Activated CD8-positive, alpha-beta T cell treated with anti-CD3 and anti-CD28 coated beads for 36 hours (primary cell): ENCODE measurements around the gene SIGLEC15. TPM values are rescaled to one million over a fixed set of nuclear protein-coding genes. Genes with fewer than 3 reads are reported as not detected.

Experiments used
- ATAC-seq: fragments of 200-7000 bp; cut with Tn5 transposase; one replicate; pipeline ENCODE4 v1.10.0; 2021; ENCODE audit warnings: mild to moderate bottlenecking, moderate library complexity
- CTCF ChIA-PET: fragments of 350-600 bp; sonication (Branson Sonifier 250); formaldehyde crosslinking; loops from one replicate; lab custom pipeline; 2021; ENCODE audit warnings: antibody characterized with exemption; lab: Charles Lee
- POLR2A ChIA-PET: fragments of 350-600 bp; sonication (Branson Sonifier 250); formaldehyde crosslinking; loops from one replicate; lab custom pipeline; 2021; ENCODE audit warnings: antibody characterized with exemption; lab: Charles Lee
- DNase-seq: peaks from one replicate; pipeline ENCODE4 v3.0.0-alpha.2; 2020
- H3K27ac Mint-ChIP-seq: one replicate; pipeline ENCODE4 v1.8.0; 2021; ENCODE audit warnings: mild to moderate bottlenecking, mixed read lengths
- H3K27me3 Mint-ChIP-seq: one replicate; pipeline ENCODE4 v1.8.0; 2021; ENCODE audit warnings: mixed read lengths
- H3K36me3 Mint-ChIP-seq: one replicate; pipeline ENCODE4 v1.8.0; 2021; ENCODE audit warnings: low read depth, mixed read lengths
- H3K4me1 Mint-ChIP-seq: one replicate; pipeline ENCODE4 v1.8.0; 2021; ENCODE audit warnings: low read depth, mixed read lengths
- H3K4me3 Mint-ChIP-seq: one replicate; pipeline ENCODE4 v1.8.0; 2021; ENCODE audit warnings: mild to moderate bottlenecking, moderate library complexity, mixed read lengths
- H3K9me3 Mint-ChIP-seq: one replicate; pipeline ENCODE4 v1.8.0; 2021; ENCODE audit warnings: mixed read lengths
- intact Hi-C: fragments of 100-400 bp; cut with micrococcal nuclease; formaldehyde crosslinking; loops from one replicate; pipeline ENCODE4 v1.10.0; 2022
- total RNA-seq, 2 experiments: library from RNA; stranded (reverse); gene quantifications; one replicate each; pipeline ENCODE4 v1.2.3, GENCODE V29; 2021
- TF ChIP-seq, protein P1 (sequence below): fragments of 200-600 bp; IDR thresholded peaks from one replicate; pipeline ENCODE4 v1.8.0; 2022; ENCODE audit warnings: antibody characterized with exemption, mild to moderate bottlenecking

SIGLEC15 gene
- total RNA-seq, 2 experiments from 2014 or later = not detected

DNA sequence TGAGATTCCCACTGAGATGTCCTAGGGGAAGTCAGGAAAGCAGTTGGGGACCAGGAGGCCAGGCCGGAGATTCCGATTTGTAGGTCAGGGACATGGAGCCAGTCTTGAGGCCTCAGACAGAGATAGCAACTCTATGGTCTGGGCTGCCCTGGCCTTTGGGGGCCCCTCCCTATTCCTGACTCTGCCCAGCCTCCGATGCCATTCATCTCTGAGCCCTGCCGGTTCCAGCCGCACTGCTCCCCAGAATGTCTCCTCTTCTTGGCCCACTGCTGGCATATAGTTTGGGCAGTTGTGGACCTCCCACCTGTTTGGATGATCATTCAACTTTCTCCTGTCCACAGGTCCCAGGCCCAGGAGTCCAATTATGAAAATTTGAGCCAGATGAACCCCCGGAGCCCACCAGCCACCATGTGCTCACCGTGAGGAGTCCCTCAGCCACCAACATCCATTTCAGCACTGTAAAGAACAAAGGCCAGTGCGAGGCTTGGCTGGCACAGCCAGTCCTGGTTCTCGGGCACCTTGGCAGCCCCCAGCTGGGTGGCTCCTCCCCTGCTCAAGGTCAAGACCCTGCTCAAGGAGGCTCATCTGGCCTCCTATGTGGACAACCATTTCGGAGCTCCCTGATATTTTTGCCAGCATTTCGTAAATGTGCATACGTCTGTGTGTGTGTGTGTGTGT lies 16.4 kb downstream of the SIGLEC15 start:
- Mint-ChIP-seq H3K4me3 (no peak overlapping the region), H3K4me1 (peaks cover 10% of the 10 kb centered on the region), H3K27me3 (peaks cover 24% of the 10 kb centered on the region), H3K36me3 (no peaks in the 10 kb centered on the region), H3K27ac (no peak overlapping the region), H3K9me3 (no peaks in the 10 kb centered on the region)
- CTCF ChIA-PET = interaction anchor here (2.7 kb wide), 1 partner anchor 37 kb away, joined by 10 read pairs; no protein-coding TSS in a partner anchor
- TF ChIP-seq, protein P1, sequence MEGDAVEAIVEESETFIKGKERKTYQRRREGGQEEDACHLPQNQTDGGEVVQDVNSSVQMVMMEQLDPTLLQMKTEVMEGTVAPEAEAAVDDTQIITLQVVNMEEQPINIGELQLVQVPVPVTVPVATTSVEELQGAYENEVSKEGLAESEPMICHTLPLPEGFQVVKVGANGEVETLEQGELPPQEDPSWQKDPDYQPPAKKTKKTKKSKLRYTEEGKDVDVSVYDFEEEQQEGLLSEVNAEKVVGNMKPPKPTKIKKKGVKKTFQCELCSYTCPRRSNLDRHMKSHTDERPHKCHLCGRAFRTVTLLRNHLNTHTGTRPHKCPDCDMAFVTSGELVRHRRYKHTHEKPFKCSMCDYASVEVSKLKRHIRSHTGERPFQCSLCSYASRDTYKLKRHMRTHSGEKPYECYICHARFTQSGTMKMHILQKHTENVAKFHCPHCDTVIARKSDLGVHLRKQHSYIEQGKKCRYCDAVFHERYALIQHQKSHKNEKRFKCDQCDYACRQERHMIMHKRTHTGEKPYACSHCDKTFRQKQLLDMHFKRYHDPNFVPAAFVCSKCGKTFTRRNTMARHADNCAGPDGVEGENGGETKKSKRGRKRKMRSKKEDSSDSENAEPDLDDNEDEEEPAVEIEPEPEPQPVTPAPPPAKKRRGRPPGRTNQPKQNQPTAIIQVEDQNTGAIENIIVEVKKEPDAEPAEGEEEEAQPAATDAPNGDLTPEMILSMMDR = no peak
- POLR2A ChIA-PET = no interaction called here
- ATAC-seq (no peak), DNase-seq (no peak)
- intact Hi-C loops = no loop called here

DNA sequence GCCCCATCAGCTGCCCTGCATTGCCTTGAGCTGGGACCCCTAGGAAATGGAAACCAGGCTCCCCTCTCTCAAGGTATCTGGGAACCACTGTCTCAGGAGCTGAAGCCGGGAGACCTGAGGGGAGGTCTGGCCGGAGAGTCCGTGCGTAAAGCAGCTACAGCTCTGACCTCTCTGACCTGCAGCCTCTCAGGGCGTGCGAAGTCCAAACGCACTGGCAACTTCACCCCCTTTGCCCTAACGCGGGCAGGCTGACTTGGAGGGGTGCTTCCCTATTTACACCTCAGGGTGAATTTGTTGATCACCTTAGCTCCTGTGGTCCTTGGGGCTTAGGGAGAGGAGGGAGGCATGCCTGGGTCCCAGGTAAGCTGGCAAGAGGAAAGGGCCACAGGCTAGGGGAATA lies 17.5 kb downstream of the SIGLEC15 start:
- H3K27ac Mint-ChIP-seq = no peak overlapping the region
- H3K27me3 Mint-ChIP-seq = peaks cover 20% of the 10 kb centered on the region
- no peak overlapping the region for H3K4me3 Mint-ChIP-seq
- no peak for DNase-seq
- H3K36me3 Mint-ChIP-seq = no peaks in the 10 kb centered on the region
- TF ChIP-seq, protein P1 = no peak
- CTCF ChIA-PET = interaction anchor here (1.1 to 1.2 kb wide), 2 partner anchors 37 to 120 kb away, joined by 3 read pairs; no protein-coding TSS in a partner anchor
- POLR2A ChIA-PET = no interaction called here
- peaks cover 16% of the 10 kb centered on the region for H3K4me1 Mint-ChIP-seq
- intact Hi-C loops = no loop called here
- ATAC-seq = no peak
- no peaks in the 10 kb centered on the region for H3K9me3 Mint-ChIP-seq

DNA sequence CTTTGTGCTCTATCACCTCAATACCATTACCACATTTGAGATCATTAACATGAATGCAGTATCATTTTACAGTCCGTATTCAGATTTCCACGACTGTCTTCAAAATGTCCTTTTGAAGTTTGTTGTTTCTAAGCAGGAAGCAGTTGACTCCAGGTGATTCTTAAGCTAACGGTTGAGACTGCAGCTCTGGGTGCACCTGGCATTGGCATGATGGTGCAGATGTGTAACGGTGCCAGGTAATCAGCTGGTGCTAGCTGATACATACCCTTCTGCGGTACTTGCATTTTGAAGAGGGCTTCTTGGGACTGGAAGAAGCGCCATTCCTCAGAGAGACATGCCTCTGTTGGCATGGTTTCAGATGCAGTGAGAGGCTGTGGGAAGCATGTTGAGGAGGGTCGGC lies 19.5 kb downstream of the SIGLEC15 start:
- no peak overlapping the region for H3K27ac Mint-ChIP-seq
- CTCF ChIA-PET = interaction anchor here (1.1 to 1.4 kb wide), 2 partner anchors 33 to 69 kb away, joined by 3 read pairs; no protein-coding TSS in a partner anchor
- POLR2A ChIA-PET = interaction anchor here (0.7 kb wide), 1 partner anchor 144 kb away, joined by 3 read pairs; no protein-coding TSS in a partner anchor

DNA sequence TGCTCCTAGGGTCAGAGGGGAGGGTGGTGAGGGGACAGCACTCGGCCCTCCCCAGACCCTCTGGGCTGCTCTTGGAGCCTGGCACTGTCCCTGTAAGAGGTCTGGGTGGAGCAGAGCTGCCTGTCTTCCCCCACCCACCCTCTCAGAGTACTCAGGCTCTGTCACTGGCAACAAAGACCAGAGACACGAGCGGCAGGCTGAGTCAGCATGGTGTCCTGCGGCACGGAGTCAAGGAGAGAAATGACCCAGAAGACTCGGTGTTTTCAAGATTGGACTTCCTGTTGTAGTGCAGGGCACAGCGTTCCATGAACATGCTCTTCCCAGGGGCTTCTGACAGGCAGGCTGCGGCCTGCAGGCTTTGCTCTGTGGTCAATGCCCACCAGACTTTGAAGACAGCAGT lies 19.9 kb downstream of the SIGLEC15 start:
- peak overlapping the region; percentile 28 for H3K27ac Mint-ChIP-seq
- CTCF ChIA-PET = interaction anchor here (1.1 to 1.4 kb wide), 2 partner anchors 32 to 70 kb away, joined by 3 read pairs; no protein-coding TSS in a partner anchor

More for the DNA sequence above, 19.5 kb downstream of the SIGLEC15 start:
- Mint-ChIP-seq H3K4me1 (peaks cover 14% of the 10 kb centered on the region), H3K4me3 (no peak overlapping the region), H3K36me3 (peaks cover 4% of the 10 kb centered on the region), H3K9me3 (no peaks in the 10 kb centered on the region), H3K27me3 (peaks cover 6% of the 10 kb centered on the region)
- no peak for DNase-seq
- ATAC-seq = no peak
- TF ChIP-seq, protein P1 = no peak
- intact Hi-C loops = no loop called here

More for the DNA sequence above, 19.9 kb downstream of the SIGLEC15 start:
- POLR2A ChIA-PET = no interaction called here
- ATAC-seq (no peak), DNase-seq (no peak)
- Mint-ChIP-seq H3K4me1 (peaks cover 14% of the 10 kb centered on the region), H3K4me3 (no peak overlapping the region), H3K27me3 (peaks cover 4% of the 10 kb centered on the region), H3K36me3 (peaks cover 7% of the 10 kb centered on the region), H3K9me3 (no peaks in the 10 kb centered on the region)
- TF ChIP-seq, protein P1 = no peak
- intact Hi-C loops = no loop called here
